RPMI8226 (cell line): Measurements from ENCODE around the gene EEF1AKMT2.
"Not testable (repeated sequence)": the region's sequence is repeated elsewhere in the genome, so short reads cannot be mapped to it uniquely, and the experiment has no call there.

Source experiments
- DNase-seq: peaks from one replicate; pipeline ENCODE4 v3.0.0-alpha.2; 2015

Gene EEF1AKMT2

GRCh38 chr10:124791547-124792348 is at the start of gene EEF1AKMT2:
Gene EEF1AKMT2, minus strand, starts transcription at chr10:124791887. Its CDS starts 54 bp downstream, at chr10:124791833.
- DNase-seq, result peak; percentile 88

- DNase-seq, result no peak
These were observed 46.0 kb upstream of the EEF1AKMT2 start for GRCh38 chr10:124837687-124838086.

GRCh38 chr10:124831116-124831515 is 39.4 kb upstream of the EEF1AKMT2 start:
- no peak for DNase-seq

- DNase-seq, result no peak
These were observed 38.8 kb upstream of the EEF1AKMT2 start for GRCh38 chr10:124830445-124830844.

GRCh38 chr10:124829447-124830115 is 37.9 kb upstream of the EEF1AKMT2 start:
- no peak for DNase-seq

GRCh38 chr10:124827474-124827873 is 35.8 kb upstream of the EEF1AKMT2 start:
- peak; percentile 13 for DNase-seq

- no peak for DNase-seq
These were observed 34.6 kb upstream of the EEF1AKMT2 start for GRCh38 chr10:124826262-124826661.

- no peak for DNase-seq
These were observed 34.0 kb upstream of the EEF1AKMT2 start for GRCh38 chr10:124825702-124826101.

GRCh38 chr10:124824932-124825331 is 33.2 kb upstream of the EEF1AKMT2 start:
- DNase-seq, result not testable (repeated sequence)

GRCh38 chr10:124824507-124824906 is 32.8 kb upstream of the EEF1AKMT2 start:
- no peak for DNase-seq

- no peak for DNase-seq
These were observed 29.8 kb upstream of the EEF1AKMT2 start for GRCh38 chr10:124821520-124821919.

- no peak for DNase-seq
These were observed 28.4 kb upstream of the EEF1AKMT2 start for GRCh38 chr10:124820121-124820520.

GRCh38 chr10:124802313-124802675 is 10.6 kb upstream of the EEF1AKMT2 start:
- peak; percentile 11 for DNase-seq

- no peak for DNase-seq
These were observed 7.5 kb upstream of the EEF1AKMT2 start for GRCh38 chr10:124799211-124799610.

- no peak for DNase-seq
These were observed 7.1 kb upstream of the EEF1AKMT2 start for GRCh38 chr10:124798781-124799180.

- DNase-seq, result no peak
These were observed 6.7 kb upstream of the EEF1AKMT2 start for GRCh38 chr10:124798364-124798763.

- DNase-seq, result no peak
These were observed 1.3 kb upstream of the EEF1AKMT2 start for GRCh38 chr10:124792998-124793352.

GRCh38 chr10:124782900-124783299 is 8.8 kb downstream of the EEF1AKMT2 start:
- not testable (repeated sequence) for DNase-seq

GRCh38 chr10:124768791-124769190 is 22.9 kb downstream of the EEF1AKMT2 start:
- DNase-seq, result no peak

GRCh38 chr10:124765256-124765655 is 26.4 kb downstream of the EEF1AKMT2 start:
- DNase-seq, result no peak

GRCh38 chr10:124763267-124763666 is 28.4 kb downstream of the EEF1AKMT2 start:
- DNase-seq, result no peak

GRCh38 chr10:124762281-124762680 is 29.4 kb downstream of the EEF1AKMT2 start:
- no peak for DNase-seq

GRCh38 chr10:124756156-124756903 is 35.4 kb downstream of the EEF1AKMT2 start:
- DNase-seq, result no peak

GRCh38 chr10:124755581-124755980 is 36.1 kb downstream of the EEF1AKMT2 start:
- DNase-seq, result no peak
